ENCODE results near the gene CDKN2B-AS1. TPM values are rescaled to one million over a fixed set of nuclear protein-coding genes. Genes with fewer than 3 reads are reported as not detected.

Gene CDKN2B-AS1
- total RNA-seq, 1 donor from 2014 or later = 3.5 TPM

- DNase-seq (ENCODE audit: low spot score) = peak; percentile 92
- H3K27me3 Mint-ChIP-seq (ENCODE audit: low read depth) = no peaks in the 10 kb centered on the region
- no peaks in the 10 kb centered on the region for H3K36me3 Mint-ChIP-seq (ENCODE audit: low read depth)
- peaks cover 28% of the 10 kb centered on the region for H3K4me1 Mint-ChIP-seq (ENCODE audit: low read depth)
- H3K9me3 Mint-ChIP-seq (ENCODE audit: low read depth) = no peaks in the 10 kb centered on the region
- H3K4me3 Mint-ChIP-seq (ENCODE audit: unreplicated experiment) = peak overlapping the region; percentile 97
- TF ChIP-seq, protein P1, sequence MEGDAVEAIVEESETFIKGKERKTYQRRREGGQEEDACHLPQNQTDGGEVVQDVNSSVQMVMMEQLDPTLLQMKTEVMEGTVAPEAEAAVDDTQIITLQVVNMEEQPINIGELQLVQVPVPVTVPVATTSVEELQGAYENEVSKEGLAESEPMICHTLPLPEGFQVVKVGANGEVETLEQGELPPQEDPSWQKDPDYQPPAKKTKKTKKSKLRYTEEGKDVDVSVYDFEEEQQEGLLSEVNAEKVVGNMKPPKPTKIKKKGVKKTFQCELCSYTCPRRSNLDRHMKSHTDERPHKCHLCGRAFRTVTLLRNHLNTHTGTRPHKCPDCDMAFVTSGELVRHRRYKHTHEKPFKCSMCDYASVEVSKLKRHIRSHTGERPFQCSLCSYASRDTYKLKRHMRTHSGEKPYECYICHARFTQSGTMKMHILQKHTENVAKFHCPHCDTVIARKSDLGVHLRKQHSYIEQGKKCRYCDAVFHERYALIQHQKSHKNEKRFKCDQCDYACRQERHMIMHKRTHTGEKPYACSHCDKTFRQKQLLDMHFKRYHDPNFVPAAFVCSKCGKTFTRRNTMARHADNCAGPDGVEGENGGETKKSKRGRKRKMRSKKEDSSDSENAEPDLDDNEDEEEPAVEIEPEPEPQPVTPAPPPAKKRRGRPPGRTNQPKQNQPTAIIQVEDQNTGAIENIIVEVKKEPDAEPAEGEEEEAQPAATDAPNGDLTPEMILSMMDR (IDR thresholded peaks at IDR 0.05) = peak; percentile 67
- H3K27ac Mint-ChIP-seq (ENCODE audit: unreplicated experiment) = peak overlapping the region; percentile 98
These were observed 1.2 kb downstream of the CDKN2B-AS1 start for GRCh38 chr9:21995666-21996398.

DNA sequence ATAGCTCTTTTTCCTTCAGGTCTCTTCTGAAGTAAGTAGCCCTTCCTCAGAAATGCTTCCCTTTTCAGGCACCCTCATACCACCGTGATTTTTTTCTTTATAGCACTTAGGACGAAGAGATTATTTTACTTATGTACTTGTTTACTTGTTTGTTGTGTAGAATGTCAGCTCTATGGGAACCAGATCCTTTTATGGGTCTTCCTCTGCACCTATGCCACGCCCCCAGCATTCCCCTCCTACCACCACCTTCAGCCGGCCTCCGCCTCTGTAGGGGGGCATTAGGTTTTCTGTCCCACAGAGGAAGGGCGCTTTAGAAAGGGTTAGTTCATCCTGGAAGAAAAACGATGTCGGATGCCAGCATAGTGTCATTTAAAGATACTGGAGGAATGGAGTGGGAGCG, 1.8 kb downstream of the CDKN2B-AS1 start:
- Mint-ChIP-seq H3K9me3 (ENCODE audit: low read depth) (no peaks in the 10 kb centered on the region), H3K36me3 (ENCODE audit: low read depth) (no peaks in the 10 kb centered on the region), H3K27ac (ENCODE audit: unreplicated experiment) (peak overlapping the region; percentile 98), H3K4me3 (ENCODE audit: unreplicated experiment) (peak overlapping the region; percentile 97), H3K27me3 (ENCODE audit: low read depth) (no peaks in the 10 kb centered on the region), H3K4me1 (ENCODE audit: low read depth) (peaks cover 33% of the 10 kb centered on the region)
- TF ChIP-seq, protein P1 (IDR thresholded peaks at IDR 0.05) = no peak
- DNase-seq (ENCODE audit: low spot score) = no peak

- H3K27me3 Mint-ChIP-seq (ENCODE audit: low read depth) = no peaks in the 10 kb centered on the region
- DNase-seq (ENCODE audit: low spot score) = no peak
- H3K4me1 Mint-ChIP-seq (ENCODE audit: low read depth) = peaks cover 35% of the 10 kb centered on the region
- H3K9me3 Mint-ChIP-seq (ENCODE audit: low read depth) = no peaks in the 10 kb centered on the region
- H3K27ac Mint-ChIP-seq (ENCODE audit: unreplicated experiment) = no peak overlapping the region
- TF ChIP-seq, protein P1 (IDR thresholded peaks at IDR 0.05) = no peak
- H3K36me3 Mint-ChIP-seq (ENCODE audit: low read depth) = no peaks in the 10 kb centered on the region
- H3K4me3 Mint-ChIP-seq (ENCODE audit: unreplicated experiment) = peak overlapping the region; percentile 97
These were observed 2.3 kb downstream of the CDKN2B-AS1 start for GRCh38 chr9:21996858-21997257.

GRCh38 chr9:21997480-21997879, 2.9 kb downstream of the CDKN2B-AS1 start:
- Mint-ChIP-seq H3K36me3 (ENCODE audit: low read depth) (no peaks in the 10 kb centered on the region), H3K4me3 (ENCODE audit: unreplicated experiment) (no peak overlapping the region), H3K27me3 (ENCODE audit: low read depth) (no peaks in the 10 kb centered on the region), H3K4me1 (ENCODE audit: low read depth) (peaks cover 39% of the 10 kb centered on the region), H3K9me3 (ENCODE audit: low read depth) (no peaks in the 10 kb centered on the region), H3K27ac (ENCODE audit: unreplicated experiment) (peak overlapping the region; percentile 63)
- DNase-seq (ENCODE audit: low spot score) = no peak
- TF ChIP-seq, protein P1 (IDR thresholded peaks at IDR 0.05) = no peak

GRCh38 chr9:21998026-21998425, 3.4 kb downstream of the CDKN2B-AS1 start:
- Mint-ChIP-seq H3K36me3 (ENCODE audit: low read depth) (no peaks in the 10 kb centered on the region), H3K4me1 (ENCODE audit: low read depth) (peaks cover 42% of the 10 kb centered on the region), H3K27me3 (ENCODE audit: low read depth) (no peaks in the 10 kb centered on the region), H3K27ac (ENCODE audit: unreplicated experiment) (no peak overlapping the region), H3K4me3 (ENCODE audit: unreplicated experiment) (no peak overlapping the region), H3K9me3 (ENCODE audit: low read depth) (no peaks in the 10 kb centered on the region)
- TF ChIP-seq, protein P1 (IDR thresholded peaks at IDR 0.05) = no peak
- DNase-seq (ENCODE audit: low spot score) = no peak

All from chondrocyte (in vitro differentiated cells).